GM19372 (cell line): ENCODE results near the gene ZNF326.
"Not testable (repeated sequence)": the region's sequence is repeated elsewhere in the genome, so short reads cannot be mapped to it uniquely, and the experiment has no call there.

ENCODE experiments used
- ATAC-seq: cut with Tn5 transposase; IDR thresholded peaks from one replicate; pipeline ENCODE4 v1.9.1; 2021; ENCODE audit warnings: mild to moderate bottlenecking, low read depth, moderate library complexity; ENCODE audit not compliant: unreplicated experiment

The ZNF326 gene

DNA sequence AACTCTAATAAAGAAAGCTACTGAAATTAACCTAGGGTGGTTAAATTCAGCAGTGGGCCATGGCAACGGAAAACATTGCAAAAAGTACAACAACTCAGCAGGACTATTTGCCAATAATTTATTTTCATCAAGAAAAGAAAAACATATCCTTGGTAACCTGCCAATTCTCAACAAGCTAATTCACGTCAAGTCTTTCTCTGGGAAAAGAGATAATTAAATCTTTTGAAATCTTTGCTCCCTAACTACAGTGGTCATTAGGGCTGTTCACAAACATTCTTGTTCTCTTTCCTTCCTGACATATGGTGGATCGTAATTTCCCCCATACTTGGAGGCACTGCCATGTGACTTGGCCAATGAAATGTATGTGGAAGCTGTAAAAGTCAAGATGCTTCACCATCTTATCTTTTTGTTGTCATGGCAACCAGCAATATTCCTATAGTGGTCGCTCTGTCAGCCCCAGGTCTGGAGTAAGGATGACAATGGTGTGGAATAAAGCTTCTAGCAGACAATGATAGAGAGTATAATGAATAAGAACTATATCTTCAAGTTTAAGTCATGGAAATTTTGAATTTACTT lies 29.6 kb upstream of the ZNF326 start:
- no peak for ATAC-seq

DNA sequence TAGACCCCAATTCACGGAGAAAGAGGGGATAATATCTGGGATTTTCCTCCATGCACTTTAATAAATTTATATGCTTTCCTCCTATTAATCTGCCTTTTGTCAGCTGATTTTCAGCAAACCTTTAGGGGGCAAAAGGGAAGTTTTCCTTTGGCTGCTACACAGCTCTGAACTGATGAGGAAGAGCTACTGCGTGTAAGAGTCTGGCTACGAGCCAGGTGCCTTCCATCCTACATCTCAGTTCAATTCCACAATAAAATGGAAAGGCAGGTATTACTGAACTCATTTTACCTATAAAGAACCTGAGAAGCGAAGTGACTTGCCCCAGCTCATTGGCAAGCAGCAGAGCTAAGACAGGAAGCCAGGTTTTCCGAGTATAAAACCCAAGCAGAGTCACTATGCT lies 28.3 kb upstream of the ZNF326 start:
- ATAC-seq: no peak

DNA sequence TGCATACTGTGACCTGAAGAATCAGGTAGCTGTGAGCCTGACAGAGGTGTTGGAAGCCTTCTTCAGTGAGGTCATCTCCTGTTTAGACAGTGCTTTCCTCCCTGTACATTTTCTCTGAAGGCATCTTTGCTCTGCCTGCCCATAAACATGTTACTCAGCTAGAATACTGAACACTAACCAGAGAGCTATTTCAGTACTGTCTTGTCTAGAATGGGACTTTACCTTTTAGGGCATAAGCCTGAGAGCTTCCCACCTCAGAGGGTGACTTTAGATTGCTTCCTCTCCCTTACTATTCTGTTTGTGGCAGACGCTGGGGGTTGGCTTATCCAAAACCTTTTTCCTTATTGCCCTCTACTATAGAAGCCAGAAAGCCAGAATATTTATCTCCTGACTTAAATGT lies 23.3 kb upstream of the ZNF326 start:
- peak; percentile 72 for ATAC-seq

DNA sequence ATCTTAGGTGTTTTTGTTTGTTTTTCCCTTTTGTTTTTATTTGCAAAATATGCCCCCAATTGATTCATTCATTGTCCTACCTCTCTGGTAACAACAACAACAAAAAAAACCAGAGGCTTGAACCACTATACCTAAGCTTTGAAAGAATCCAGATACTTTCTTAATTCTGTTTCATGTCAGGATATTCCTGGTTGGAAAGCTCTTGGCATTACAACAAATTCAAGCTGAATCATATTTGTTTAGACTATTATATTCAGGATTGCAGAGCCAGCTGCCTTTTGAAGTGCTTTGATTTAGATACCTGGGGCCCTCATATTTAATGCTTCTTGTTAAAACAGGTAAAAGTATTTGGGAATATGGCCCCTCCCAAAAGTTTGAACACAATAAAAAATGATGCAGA lies 22.9 kb upstream of the ZNF326 start:
- ATAC-seq: no peak

GRCh38 chr1:89973471-89974127 lies 21.3 kb upstream of the ZNF326 start:
- ATAC-seq: no peak

DNA sequence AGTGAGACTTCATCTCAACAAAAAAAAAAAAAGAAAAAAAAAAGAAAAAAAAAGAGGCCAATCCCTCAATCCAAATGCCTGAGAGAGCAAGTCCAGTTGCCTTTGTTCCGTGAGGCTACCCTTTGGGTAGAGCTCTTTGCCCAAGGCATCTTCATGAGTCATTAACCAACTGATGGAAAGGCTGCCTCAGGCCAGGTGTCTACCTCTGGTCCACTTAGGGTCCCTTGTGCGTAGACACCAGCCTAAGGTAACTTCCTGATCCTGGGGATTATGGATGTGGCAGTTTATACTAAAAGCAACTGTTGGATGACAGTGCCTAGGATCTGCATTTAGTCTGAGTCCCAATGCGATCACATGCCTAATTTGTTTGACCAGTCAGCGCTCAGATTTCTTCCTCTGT lies 20.7 kb upstream of the ZNF326 start:
- no peak for ATAC-seq

GRCh38 chr1:89974696-89975470 lies 20.0 kb upstream of the ZNF326 start:
- no peak for ATAC-seq

GRCh38 chr1:89975540-89976125 lies 19.3 kb upstream of the ZNF326 start:
- no peak for ATAC-seq

- ATAC-seq: no peak
These were observed 16.2 kb upstream of the ZNF326 start for GRCh38 chr1:89978755-89979154.

DNA sequence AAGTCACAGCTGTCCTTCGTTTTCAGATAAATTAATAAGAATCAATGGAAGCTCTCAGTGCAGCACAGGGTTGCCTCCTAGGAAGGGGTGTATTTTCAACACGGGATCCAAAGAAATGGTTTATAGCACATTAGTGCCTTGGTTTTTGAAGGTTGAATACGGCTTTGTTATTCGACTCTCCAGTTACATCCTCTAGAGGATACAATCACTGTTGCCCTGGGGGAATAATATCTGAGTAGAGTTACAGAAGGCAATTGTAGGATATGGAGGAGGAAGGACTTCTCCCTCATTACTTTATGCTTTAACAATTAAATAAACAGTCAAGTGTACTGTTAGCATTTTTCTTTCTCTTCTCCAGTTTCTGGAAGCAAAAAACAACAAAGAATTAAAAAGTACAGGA lies 14.3 kb upstream of the ZNF326 start:
- ATAC-seq: no peak

- not testable (repeated sequence) for ATAC-seq
These were observed 12.1 kb upstream of the ZNF326 start for GRCh38 chr1:89982846-89983245.

GRCh38 chr1:89984564-89985116 lies 10.3 kb upstream of the ZNF326 start:
- not testable (repeated sequence) for ATAC-seq

GRCh38 chr1:89986020-89986419 lies 8.9 kb upstream of the ZNF326 start:
- no peak for ATAC-seq

- ATAC-seq: peak; percentile 86
These were observed 7.6 kb upstream of the ZNF326 start for GRCh38 chr1:89987159-89987819.

DNA sequence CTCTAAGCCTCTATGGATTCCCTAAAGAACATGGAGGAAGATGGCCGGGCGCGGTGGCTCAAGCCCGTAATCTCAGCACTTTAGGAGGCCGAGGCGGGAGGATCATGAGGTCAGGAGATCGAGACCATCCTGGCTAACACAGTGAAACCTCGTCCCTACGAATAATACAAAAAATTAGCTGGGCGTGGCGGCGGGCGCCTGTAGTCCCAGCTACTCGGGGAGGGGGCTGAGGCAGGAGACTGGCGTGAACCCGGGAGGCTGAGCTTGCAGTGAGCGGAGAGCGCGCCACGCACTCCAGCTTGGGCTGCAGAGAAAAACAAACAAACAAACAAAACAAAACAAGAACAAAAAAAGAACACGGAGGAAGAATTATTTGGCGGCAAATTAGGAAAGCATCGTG lies 5.8 kb upstream of the ZNF326 start:
- ATAC-seq: no peak

GRCh38 chr1:89989799-89990198 lies 5.1 kb upstream of the ZNF326 start:
- no peak for ATAC-seq

- ATAC-seq: no peak
These were observed 3.7 kb upstream of the ZNF326 start for GRCh38 chr1:89990976-89991831.

DNA sequence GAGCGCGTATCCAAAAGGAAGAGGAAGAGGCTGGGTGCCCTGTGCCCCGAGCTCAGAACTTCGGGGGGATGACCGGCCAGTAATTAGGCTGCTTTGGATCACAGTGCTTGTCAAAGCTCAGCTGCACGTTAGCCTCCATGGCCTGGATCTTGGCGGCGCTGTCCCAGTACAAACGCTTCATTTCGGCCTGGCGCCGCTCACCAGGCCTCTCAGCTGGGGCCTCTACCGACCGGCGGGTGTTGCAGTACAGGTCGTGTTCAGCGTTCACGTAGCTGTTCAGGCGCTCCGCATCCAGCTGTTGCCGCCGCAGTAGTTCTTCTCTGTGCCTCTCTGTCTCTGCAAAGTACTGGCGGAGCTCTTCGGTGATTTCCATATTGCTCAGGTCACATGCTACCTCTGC lies 1.4 kb upstream of the ZNF326 start:
- no peak for ATAC-seq

- ATAC-seq: no peak
These were observed 592 bp upstream of the ZNF326 start for GRCh38 chr1:89994231-89994804.
